IPS-20b (cell line): Measurements from ENCODE around the gene SAMD11.
"Not testable (repeated sequence)": the region's sequence is repeated elsewhere in the genome, so short reads cannot be mapped to it uniquely, and the experiment has no call there.

Experiments used
- H3K27ac ChIP-seq: one replicate; pipeline ENCODE4 v1.5.1; 2013; ENCODE audit warnings: low read length
- H3K27me3 ChIP-seq: 2 replicates; pipeline ENCODE4 v1.6.1; 2013; ENCODE audit warnings: mild to moderate bottlenecking, low read length, inconsistent platforms; ENCODE audit not compliant: insufficient read depth
- H3K36me3 ChIP-seq: 2 replicates; pipeline ENCODE4 v1.6.1; 2013; ENCODE audit warnings: low read depth, mild to moderate bottlenecking, inconsistent platforms, low read length, moderate library complexity; ENCODE audit not compliant: insufficient read depth
- H3K4me1 ChIP-seq: 2 replicates; pipeline ENCODE4 v1.6.1; 2013; ENCODE audit warnings: mild to moderate bottlenecking, control low read depth, inconsistent platforms, low read length, moderate library complexity; ENCODE audit not compliant: insufficient read depth
- H3K4me3 ChIP-seq: 2 replicates; pipeline ENCODE4 v1.5.1; 2013; ENCODE audit warnings: mild to moderate bottlenecking, low read length, inconsistent platforms
- H3K9ac ChIP-seq: 2 replicates; pipeline ENCODE4 v1.6.1; 2013; ENCODE audit warnings: low read depth, mild to moderate bottlenecking, inconsistent platforms, low read length, moderate library complexity
- H3K9me3 ChIP-seq: 2 replicates; pipeline ENCODE4 v1.6.1; 2013; ENCODE audit warnings: mild to moderate bottlenecking, low read depth, low read length, inconsistent platforms; ENCODE audit not compliant: insufficient read depth

Gene SAMD11

GRCh38 chr1:897226-897625 is 26.5 kb upstream of the SAMD11 start:
- Histone ChIP-seq H3K4me3 (no peak overlapping the region), H3K9me3 (no peaks in the 10 kb centered on the region), H3K27me3 (peaks cover 45% of the 10 kb centered on the region), H3K27ac (no peak overlapping the region), H3K36me3 (no peaks in the 10 kb centered on the region), H3K4me1 (no peaks in the 10 kb centered on the region), H3K9ac (no peak overlapping the region)

GRCh38 chr1:897951-898350 is 25.8 kb upstream of the SAMD11 start:
- not testable (repeated sequence) for H3K9me3 ChIP-seq, H3K9ac ChIP-seq, H3K27ac ChIP-seq, H3K4me1 ChIP-seq, H3K36me3 ChIP-seq, H3K4me3 ChIP-seq
- H3K27me3 ChIP-seq, result peaks cover 50% of the 10 kb centered on the region

GRCh38 chr1:899636-900317 is 23.9 kb upstream of the SAMD11 start:
- H3K27ac ChIP-seq, result no peak overlapping the region

GRCh38 chr1:901108-901859 is 22.4 kb upstream of the SAMD11 start:
- H3K36me3 ChIP-seq, result no peaks in the 10 kb centered on the region
- H3K27me3 ChIP-seq, result peaks cover 75% of the 10 kb centered on the region
- H3K4me3 ChIP-seq, result no peak overlapping the region
- no peak overlapping the region for H3K27ac ChIP-seq
- no peaks in the 10 kb centered on the region for H3K9me3 ChIP-seq
- H3K4me1 ChIP-seq, result no peaks in the 10 kb centered on the region
- H3K9ac ChIP-seq, result no peak overlapping the region

More at GRCh38 chr1:899636-900317, 23.9 kb upstream of the SAMD11 start:
- no peaks in the 10 kb centered on the region for H3K36me3 ChIP-seq
- no peak overlapping the region for H3K4me3 ChIP-seq
- H3K9me3 ChIP-seq, result no peaks in the 10 kb centered on the region
- no peaks in the 10 kb centered on the region for H3K4me1 ChIP-seq
- H3K9ac ChIP-seq, result no peak overlapping the region
- H3K27me3 ChIP-seq, result peaks cover 62% of the 10 kb centered on the region

- Histone ChIP-seq H3K4me1 (no peaks in the 10 kb centered on the region), H3K27me3 (peaks cover 81% of the 10 kb centered on the region), H3K27ac (no peak overlapping the region)
Observed at GRCh38 chr1:902802-903201, 20.9 kb upstream of the SAMD11 start.

GRCh38 chr1:903305-903704 is 20.4 kb upstream of the SAMD11 start:
- Histone ChIP-seq H3K36me3 (no peaks in the 10 kb centered on the region), H3K4me1 (no peaks in the 10 kb centered on the region), H3K27ac (no peak overlapping the region), H3K27me3 (peaks cover 84% of the 10 kb centered on the region), H3K9ac (no peak overlapping the region), H3K9me3 (no peaks in the 10 kb centered on the region), H3K4me3 (no peak overlapping the region)

More at GRCh38 chr1:902802-903201, 20.9 kb upstream of the SAMD11 start:
- Histone ChIP-seq H3K36me3 (no peaks in the 10 kb centered on the region), H3K9me3 (no peaks in the 10 kb centered on the region), H3K9ac (no peak overlapping the region), H3K4me3 (no peak overlapping the region)

GRCh38 chr1:903721-904271 is 19.9 kb upstream of the SAMD11 start:
- H3K9ac ChIP-seq, result no peak overlapping the region
- H3K27ac ChIP-seq, result no peak overlapping the region
- no peaks in the 10 kb centered on the region for H3K36me3 ChIP-seq
- no peak overlapping the region for H3K4me3 ChIP-seq
- H3K9me3 ChIP-seq, result no peaks in the 10 kb centered on the region
- no peaks in the 10 kb centered on the region for H3K4me1 ChIP-seq
- peaks cover 79% of the 10 kb centered on the region for H3K27me3 ChIP-seq

GRCh38 chr1:904310-904950 is 19.3 kb upstream of the SAMD11 start:
- H3K4me3 ChIP-seq, result no peak overlapping the region; the same call in 1 of the 2 replicates
- peaks cover 76% of the 10 kb centered on the region for H3K27me3 ChIP-seq
- no peak overlapping the region for H3K27ac ChIP-seq
- H3K9me3 ChIP-seq, result no peaks in the 10 kb centered on the region
- H3K4me1 ChIP-seq, result no peaks in the 10 kb centered on the region
- no peaks in the 10 kb centered on the region for H3K36me3 ChIP-seq
- no peak overlapping the region for H3K9ac ChIP-seq

GRCh38 chr1:905071-905749 is 18.5 kb upstream of the SAMD11 start:
- Histone ChIP-seq H3K4me3 (peak overlapping the region; percentile 66; the same call in 1 of the 2 replicates), H3K9ac (no peak overlapping the region), H3K27me3 (peaks cover 69% of the 10 kb centered on the region), H3K9me3 (no peaks in the 10 kb centered on the region), H3K36me3 (no peaks in the 10 kb centered on the region), H3K27ac (no peak overlapping the region), H3K4me1 (no peaks in the 10 kb centered on the region)

- no peak overlapping the region for H3K9ac ChIP-seq
- no peaks in the 10 kb centered on the region for H3K4me1 ChIP-seq
- no peak overlapping the region for H3K27ac ChIP-seq
- H3K27me3 ChIP-seq, result peaks cover 67% of the 10 kb centered on the region
- no peaks in the 10 kb centered on the region for H3K36me3 ChIP-seq
- peak overlapping the region; percentile 66; the same call in 1 of the 2 replicates for H3K4me3 ChIP-seq
- no peaks in the 10 kb centered on the region for H3K9me3 ChIP-seq
Observed at GRCh38 chr1:905811-906599, 17.7 kb upstream of the SAMD11 start.
